Lower lobe of right lung (tissue), 2 donors: ENCODE data around the gene TPCN1. TPM values are rescaled to one million over a fixed set of nuclear protein-coding genes. Genes with fewer than 3 reads are reported as not detected.

Experiments
- ATAC-seq, 2 donors: fragments of 200-7000 bp; cut with Tn5 transposase; one replicate each; pipeline ENCODE4 v1.9.1; 2020 to 2022; ENCODE audit warnings: mild to moderate bottlenecking in 2 of 2, moderate library complexity in 2 of 2
- DNase-seq: peaks from one replicate; pipeline ENCODE4 v3.0.0-alpha.2; 2020
- H3K27ac ChIP-seq: fragments of 200-600 bp; one replicate; pipeline ENCODE4 v1.8.0; 2022
- H3K27me3 ChIP-seq: fragments of 200-600 bp; one replicate; pipeline ENCODE4 v1.8.0; 2022; ENCODE audit warnings: low read depth
- H3K36me3 ChIP-seq: fragments of 200-600 bp; one replicate; pipeline ENCODE4 v1.8.0; 2022; ENCODE audit warnings: mild to moderate bottlenecking
- H3K4me1 ChIP-seq: fragments of 200-600 bp; one replicate; pipeline ENCODE4 v1.8.0; 2022
- H3K4me3 ChIP-seq: fragments of 200-600 bp; one replicate; pipeline ENCODE4 v1.8.0; 2022; ENCODE audit warnings: mild to moderate bottlenecking
- H3K9me3 ChIP-seq: fragments of 200-600 bp; one replicate; pipeline ENCODE4 v1.8.0; 2022
- intact Hi-C: fragments of 100-400 bp; cut with DNase I; formaldehyde crosslinking; loops from one replicate; pipeline ENCODE4 v1.11.0; 2022
- total RNA-seq: library from RNA; stranded (reverse); fragmentation: NEBNext Ultra II Directional; extraction: Animal tissue kit (Norgen Biotek cat#: 25700); gene quantifications from one replicate; pipeline ENCODE4 v1.2.1, GENCODE V29; 2021
- TF ChIP-seq, protein P1 (sequence below): fragments of 200-600 bp; IDR thresholded peaks from one replicate; pipeline ENCODE4 v1.8.0; 2022; ENCODE audit warnings: antibody characterized with exemption, mild to moderate bottlenecking
- donor health status: DM: no; HTN: yes; CAD: no; lungs with severe emphysema.

Gene TPCN1
- total RNA-seq, 1 donor from 2014 or later = 68.1 TPM

DNA sequence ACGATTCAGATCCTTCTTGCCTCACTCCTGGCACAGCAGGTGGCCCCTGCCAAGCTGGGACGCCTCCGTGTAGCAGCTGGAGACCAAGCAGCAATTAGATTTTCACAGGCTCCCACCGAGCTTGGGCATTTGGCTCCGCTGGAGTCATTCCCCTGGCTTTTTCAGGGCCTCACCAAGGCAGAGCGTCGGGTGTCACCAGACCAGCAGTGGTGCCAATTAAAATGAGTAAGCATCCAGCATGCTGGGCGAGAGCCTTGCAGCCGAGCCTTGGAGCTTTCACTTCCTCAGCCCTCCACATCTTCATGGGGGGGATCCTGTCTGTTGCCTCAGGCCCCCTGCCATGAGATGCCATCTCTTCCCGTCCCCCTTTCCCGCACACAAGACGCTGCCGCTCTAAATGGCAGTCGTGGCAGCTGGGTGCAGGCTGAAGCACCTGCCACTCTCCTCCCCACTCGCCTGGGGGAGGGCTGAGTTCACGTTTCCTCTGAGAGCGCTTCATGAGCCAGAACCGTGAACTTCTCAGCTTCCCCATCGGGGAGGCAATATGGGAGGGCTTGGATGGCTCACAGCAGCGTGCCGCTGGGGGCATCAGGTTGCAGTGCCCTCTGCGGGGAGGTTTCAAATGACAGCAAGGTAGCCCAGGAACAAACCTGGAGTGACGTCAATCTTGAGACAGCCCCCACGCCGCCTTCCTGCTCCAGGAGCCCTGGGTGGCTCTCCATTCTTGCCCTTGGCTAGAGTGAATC lies 11.7 kb downstream of the TPCN1 start:
- no peak overlapping the region for H3K4me3 ChIP-seq
- intact Hi-C loops = no loop called here
- peak; percentile 64 to 72 for ATAC-seq
- TF ChIP-seq, protein P1, sequence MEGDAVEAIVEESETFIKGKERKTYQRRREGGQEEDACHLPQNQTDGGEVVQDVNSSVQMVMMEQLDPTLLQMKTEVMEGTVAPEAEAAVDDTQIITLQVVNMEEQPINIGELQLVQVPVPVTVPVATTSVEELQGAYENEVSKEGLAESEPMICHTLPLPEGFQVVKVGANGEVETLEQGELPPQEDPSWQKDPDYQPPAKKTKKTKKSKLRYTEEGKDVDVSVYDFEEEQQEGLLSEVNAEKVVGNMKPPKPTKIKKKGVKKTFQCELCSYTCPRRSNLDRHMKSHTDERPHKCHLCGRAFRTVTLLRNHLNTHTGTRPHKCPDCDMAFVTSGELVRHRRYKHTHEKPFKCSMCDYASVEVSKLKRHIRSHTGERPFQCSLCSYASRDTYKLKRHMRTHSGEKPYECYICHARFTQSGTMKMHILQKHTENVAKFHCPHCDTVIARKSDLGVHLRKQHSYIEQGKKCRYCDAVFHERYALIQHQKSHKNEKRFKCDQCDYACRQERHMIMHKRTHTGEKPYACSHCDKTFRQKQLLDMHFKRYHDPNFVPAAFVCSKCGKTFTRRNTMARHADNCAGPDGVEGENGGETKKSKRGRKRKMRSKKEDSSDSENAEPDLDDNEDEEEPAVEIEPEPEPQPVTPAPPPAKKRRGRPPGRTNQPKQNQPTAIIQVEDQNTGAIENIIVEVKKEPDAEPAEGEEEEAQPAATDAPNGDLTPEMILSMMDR = no peak
- H3K4me1 ChIP-seq = peaks cover 70% of the 10 kb centered on the region
- DNase-seq = peak; percentile 65
- H3K27ac ChIP-seq = peak overlapping the region; percentile 53
- peaks cover 77% of the 10 kb centered on the region for H3K36me3 ChIP-seq
- H3K9me3 ChIP-seq = no peaks in the 10 kb centered on the region
- H3K27me3 ChIP-seq = no peaks in the 10 kb centered on the region

DNA sequence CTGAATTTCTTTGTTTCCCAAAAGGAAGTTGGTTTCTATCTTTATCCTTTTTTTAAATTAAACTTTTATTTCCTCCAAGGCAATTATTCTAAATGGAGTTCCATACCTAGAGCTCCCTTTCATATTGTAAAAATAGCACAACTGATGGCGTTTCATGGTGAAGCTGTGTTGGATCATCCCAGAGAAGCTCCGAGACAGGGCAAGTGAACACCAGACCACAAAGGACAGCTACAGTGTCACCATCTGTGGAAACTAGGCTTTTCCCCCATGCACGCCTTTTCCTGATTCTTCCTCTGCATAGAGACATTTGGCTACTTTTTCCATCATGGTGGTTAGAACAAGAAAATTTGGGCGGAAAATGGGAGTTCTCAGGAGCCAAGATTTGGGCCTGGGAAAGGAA lies 12.7 kb downstream of the TPCN1 start:
- H3K4me3 ChIP-seq = no peak overlapping the region
- no peaks in the 10 kb centered on the region for H3K9me3 ChIP-seq
- TF ChIP-seq, protein P1 = no peak
- H3K27me3 ChIP-seq = no peaks in the 10 kb centered on the region
- ATAC-seq = no peak
- peaks cover 77% of the 10 kb centered on the region for H3K36me3 ChIP-seq
- intact Hi-C loops = no loop called here
- H3K27ac ChIP-seq = no peak overlapping the region
- no peak for DNase-seq
- peaks cover 70% of the 10 kb centered on the region for H3K4me1 ChIP-seq

DNA sequence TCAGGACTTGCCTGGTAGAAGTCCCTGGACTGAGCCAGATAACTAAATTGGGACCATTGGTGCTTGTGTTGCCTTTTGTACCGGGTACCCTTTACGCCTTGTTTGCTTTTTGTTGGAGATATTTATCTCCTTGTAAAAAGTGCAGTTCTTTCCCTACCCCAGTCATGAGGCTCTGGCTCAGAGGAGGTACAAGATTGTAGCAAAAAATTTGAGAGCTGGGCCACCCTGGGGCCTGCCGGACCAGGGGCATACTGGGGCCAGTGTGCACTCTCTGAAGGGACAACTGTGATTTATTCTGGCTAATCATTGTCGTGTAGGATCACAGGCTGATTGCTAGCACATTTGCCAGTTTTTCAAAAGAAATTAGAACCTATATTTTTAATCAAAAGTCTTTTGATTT lies 13.2 kb downstream of the TPCN1 start:
- peaks cover 70% of the 10 kb centered on the region for H3K4me1 ChIP-seq

DNA sequence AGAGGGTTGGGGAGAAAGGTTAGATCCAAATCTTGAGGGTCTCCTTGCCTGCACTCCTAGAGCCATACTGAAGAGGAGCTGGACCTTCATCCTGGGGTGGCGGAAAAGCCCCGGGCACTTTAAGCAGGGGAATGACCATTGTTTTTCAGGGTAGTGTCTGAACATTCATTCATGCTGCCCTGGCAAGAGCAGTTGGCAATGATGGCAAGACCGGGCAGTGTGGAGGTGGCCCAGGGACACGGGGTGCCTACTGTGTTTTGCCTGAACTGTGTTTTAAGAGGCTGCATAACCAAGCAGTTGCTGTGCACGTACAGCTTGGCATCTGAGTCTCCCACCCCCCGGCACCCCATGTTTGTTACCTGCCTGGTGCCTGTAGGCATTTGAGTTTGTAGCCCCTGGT lies 14.7 kb downstream of the TPCN1 start:
- peaks cover 57% of the 10 kb centered on the region for H3K36me3 ChIP-seq
- intact Hi-C loops = no loop called here
- no peak overlapping the region for H3K27ac ChIP-seq
- peaks cover 70% of the 10 kb centered on the region for H3K4me1 ChIP-seq
- no peak for ATAC-seq
- TF ChIP-seq, protein P1 = no peak
- no peaks in the 10 kb centered on the region for H3K27me3 ChIP-seq
- no peaks in the 10 kb centered on the region for H3K9me3 ChIP-seq
- no peak for DNase-seq
- H3K4me3 ChIP-seq = no peak overlapping the region

More for the DNA sequence above, 13.2 kb downstream of the TPCN1 start:
- Histone ChIP-seq H3K4me3 (no peak overlapping the region), H3K27me3 (no peaks in the 10 kb centered on the region), H3K27ac (no peak overlapping the region), H3K9me3 (no peaks in the 10 kb centered on the region), H3K36me3 (peaks cover 72% of the 10 kb centered on the region)
- TF ChIP-seq, protein P1 = no peak
- intact Hi-C loops = no loop called here
- DNase-seq (no peak), ATAC-seq (no peak)

DNA sequence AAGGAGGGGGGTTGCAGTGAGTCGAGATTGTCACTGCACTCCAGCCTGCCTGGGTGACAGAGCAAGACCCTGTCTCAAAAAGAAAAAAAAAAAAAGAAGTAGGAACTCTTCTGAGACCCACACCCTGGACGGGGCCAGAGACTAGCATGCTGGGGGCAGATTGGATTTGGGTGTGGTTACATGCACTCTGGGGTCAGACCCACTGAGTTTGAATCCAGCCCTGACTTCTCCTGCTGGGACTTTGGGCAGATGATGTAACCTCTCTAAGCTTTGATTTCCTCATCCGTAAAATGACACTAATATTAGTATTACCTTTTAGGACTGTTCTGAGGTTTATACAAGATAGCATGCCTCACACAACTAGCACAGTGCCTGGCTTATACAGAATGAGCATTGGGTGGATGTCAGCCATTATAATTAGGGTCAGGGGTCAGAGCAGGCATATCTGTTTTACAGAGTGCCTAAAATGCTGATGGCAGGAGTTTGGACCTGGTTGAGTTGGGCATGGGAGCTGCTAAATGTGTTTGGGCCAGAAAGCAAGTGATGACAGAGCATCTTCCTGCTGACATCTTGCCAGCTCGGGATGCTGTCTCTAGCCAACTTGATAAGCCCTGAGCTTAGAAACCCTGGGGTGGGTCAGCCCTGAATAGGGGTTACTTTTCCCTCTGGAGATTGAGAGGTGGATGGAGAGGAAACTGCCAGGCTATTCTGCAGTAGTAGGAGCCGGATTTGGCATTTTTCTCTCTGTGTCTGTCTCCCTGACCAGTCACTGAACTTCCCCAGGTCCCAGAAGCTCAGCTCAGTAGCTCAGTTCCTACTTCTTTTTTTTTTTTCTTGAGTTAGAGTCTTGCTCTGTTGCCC lies 15.5 kb downstream of the TPCN1 start:
- Histone ChIP-seq H3K27ac (peak overlapping the region; percentile 67), H3K4me3 (no peak overlapping the region), H3K27me3 (no peaks in the 10 kb centered on the region), H3K4me1 (peaks cover 75% of the 10 kb centered on the region), H3K9me3 (no peaks in the 10 kb centered on the region), H3K36me3 (peaks cover 50% of the 10 kb centered on the region)
- ATAC-seq (no peak), DNase-seq (no peak)
- intact Hi-C loops = no loop called here
- TF ChIP-seq, protein P1 = no peak
